Measurements from ENCODE around the gene PPP2R5B.

PPP2R5B gene

GRCh38 chr11:64923944-64924909 is at the start of gene PPP2R5B:
Gene PPP2R5B, plus strand, starts transcription at chr11:64924689. Its CDS starts 1,046 bp downstream, at chr11:64925735.
- peak within 1 kb of the TSS; percentile 74 for H3K27ac ChIP-seq
- TF ChIP-seq ZFX (IDR thresholded peaks at IDR 0.05; ENCODE audit: borderline replicate concordance): no peak
- TF ChIP-seq CTCF (IDR thresholded peaks at IDR 0.05): no peak

DNA sequence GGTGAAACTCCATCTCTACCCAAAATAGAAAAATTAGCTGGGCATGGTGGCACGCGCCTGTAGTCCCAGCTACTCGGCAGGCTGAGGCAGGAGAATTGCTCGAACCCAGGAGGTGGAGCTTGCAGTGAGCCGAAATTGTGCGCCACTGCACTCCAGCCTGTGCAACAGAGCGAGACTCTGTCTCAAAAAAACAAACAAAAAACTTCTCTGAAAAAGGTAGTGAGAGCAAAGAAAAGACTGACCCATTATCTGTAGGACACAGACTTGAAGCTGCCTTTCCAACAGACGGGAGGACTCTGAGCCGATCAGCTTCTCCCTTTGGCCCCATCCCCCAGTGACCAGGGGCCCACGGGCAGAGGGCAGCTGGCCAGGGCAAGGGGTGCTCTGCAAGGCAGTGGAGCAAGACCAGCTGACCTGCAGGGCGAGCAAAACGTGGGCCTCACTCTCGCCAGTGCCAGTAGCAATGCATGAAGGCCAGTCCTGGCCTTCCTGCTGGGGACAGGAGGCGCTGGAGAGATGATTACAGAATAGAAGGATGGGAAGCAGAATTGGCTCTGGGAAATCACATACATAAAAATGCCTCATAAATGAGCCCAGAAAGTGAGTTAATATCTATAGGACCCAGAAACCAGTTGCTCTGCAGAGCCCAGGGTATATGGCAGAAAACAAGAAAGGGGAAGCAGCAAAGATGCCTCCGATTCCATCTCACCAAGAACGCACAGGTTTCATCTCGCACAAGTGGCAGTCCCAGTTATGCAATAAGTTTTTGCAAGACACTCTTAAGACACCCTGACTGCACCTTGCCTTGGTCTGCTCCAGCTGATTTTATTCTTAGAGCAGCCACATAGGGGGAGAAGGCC is 48.9 kb upstream of the PPP2R5B start:
- H3K27ac ChIP-seq: no peak overlapping the region
- no peak for TF ChIP-seq ZFX (IDR thresholded peaks at IDR 0.05; ENCODE audit: borderline replicate concordance)
- no peak for TF ChIP-seq CTCF (IDR thresholded peaks at IDR 0.05)

DNA sequence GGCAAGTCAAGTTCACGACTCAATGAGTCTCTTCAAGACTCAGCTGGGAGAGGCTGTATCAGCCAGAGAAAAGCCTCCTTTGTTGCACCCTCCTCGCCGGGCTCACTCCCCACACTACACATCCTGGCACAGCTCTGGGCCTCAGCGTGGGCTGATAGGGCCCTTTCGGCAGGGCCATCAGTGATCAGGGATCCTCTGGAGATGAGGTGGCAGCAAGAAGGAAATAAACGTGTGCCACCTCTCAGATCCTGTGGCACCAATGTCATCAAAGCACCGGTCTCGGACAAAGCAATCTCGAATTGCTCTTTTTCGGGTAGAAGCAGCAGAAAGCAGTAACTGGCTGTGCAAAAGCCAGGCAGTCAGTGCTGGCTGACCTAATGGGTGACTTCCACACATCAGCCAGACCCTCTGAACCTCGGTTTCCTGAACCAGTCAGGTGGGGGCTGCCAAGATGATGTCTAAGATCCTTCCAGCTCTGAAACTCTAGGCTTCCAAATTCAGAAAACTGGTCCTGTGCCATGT is 48.2 kb upstream of the PPP2R5B start:
- no peak overlapping the region for H3K27ac ChIP-seq
- no peak for TF ChIP-seq ZFX (IDR thresholded peaks at IDR 0.05; ENCODE audit: borderline replicate concordance)

DNA sequence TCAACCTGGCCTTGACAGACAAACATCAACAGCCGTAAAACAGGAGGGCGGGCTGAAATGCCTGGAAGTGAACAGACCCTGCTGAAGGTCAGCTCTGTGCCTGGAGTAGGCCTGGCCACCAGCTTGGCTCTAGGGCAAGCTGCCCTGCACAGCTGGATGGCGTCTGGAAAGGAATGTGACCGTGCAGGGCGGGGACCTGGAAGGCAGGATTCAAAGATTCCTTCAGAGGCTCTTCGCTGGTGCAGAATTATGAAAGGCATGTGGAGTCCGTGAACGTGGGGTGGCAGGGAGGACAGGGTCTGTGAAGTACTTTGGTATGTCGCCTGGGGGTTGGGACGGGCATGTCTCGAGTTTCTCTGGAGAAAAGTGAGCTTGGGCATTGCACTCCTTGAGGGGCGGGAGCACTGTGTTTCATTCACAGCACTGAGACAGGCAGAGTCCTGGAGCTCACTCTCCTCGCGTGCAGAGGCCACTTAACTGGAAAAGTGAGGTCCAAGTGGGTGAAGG is 47.6 kb upstream of the PPP2R5B start:
- no peak for TF ChIP-seq ZFX (IDR thresholded peaks at IDR 0.05; ENCODE audit: borderline replicate concordance)
- TF ChIP-seq CTCF (IDR thresholded peaks at IDR 0.05): no peak
- no peak overlapping the region for H3K27ac ChIP-seq

DNA sequence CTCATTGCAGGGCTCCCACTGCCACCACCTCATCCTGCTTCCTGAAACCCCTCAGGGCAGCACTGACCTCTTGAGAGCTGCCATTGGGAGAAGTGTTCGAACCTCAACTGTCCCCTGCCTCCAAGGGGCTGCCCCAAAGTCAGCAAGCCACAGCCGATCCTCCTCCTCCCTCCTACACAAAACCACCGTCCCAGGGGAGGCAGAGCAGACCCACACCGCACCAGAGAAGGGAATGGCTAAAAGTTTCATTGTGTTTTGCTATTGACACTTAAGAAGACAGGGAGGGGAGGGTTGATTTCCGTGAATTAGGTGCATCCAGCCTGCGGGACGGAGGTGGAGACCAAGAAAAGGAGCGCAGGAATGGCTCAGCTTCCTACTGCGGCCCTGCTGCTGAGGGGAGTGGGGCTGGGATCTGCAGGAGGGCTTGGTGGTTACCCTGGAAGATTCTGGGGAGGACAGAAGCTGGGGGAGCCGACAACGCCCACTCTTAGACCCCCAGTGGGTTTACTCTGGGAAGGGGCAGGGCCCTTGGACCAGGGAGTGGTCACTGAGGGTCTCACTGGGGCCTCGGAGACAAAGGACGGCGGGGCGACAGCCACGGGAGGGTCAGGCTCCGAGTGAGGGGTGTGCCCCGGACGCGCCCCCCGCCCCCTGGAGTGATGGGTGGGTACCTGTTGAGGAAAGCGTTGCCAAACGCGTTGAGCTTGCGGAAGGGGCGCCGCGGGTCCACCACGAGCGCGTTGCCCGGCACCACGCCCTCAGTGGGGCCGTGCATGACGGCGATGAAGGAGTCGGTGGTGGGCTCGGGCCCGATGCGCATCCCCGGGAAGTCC is 46.9 kb upstream of the PPP2R5B start:
- TF ChIP-seq ZFX (IDR thresholded peaks at IDR 0.05; ENCODE audit: borderline replicate concordance) (no peak), CTCF (IDR thresholded peaks at IDR 0.05) (no peak)
- H3K27ac ChIP-seq: peak overlapping the region; percentile 52; the same call in 1 of the 2 replicates

DNA sequence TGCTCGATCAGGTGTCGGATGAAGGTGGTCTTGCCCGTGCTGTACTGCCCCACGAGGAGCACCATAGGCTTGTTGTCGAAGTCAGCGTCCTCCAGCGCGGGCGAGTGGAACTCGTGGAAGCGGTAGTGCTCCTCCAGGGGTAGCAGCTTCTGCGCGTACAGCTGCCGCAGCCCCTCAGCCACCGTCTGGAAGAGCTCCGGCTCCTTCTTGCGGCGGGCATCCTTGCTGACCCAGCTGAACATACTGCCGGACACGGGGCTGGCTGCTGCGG is 46.3 kb upstream of the PPP2R5B start:
- TF ChIP-seq CTCF (IDR thresholded peaks at IDR 0.05) (no peak), ZFX (IDR thresholded peaks at IDR 0.05; ENCODE audit: borderline replicate concordance) (no peak)
- peak overlapping the region; percentile 52; the same call in 1 of the 2 replicates for H3K27ac ChIP-seq

Data from 22Rv1 (cell line).